ENCODE measurements around the gene ARHGAP4. TPM values are rescaled to one million over a fixed set of nuclear protein-coding genes. Genes with fewer than 3 reads are reported as not detected.

ARHGAP4 gene
- total and polyA plus RNA-seq, 8 donors: 21.9 to 96.2 (median 26.3) TPM

- DNase-seq (peak; percentile 87 to 92 (median 90)), ATAC-seq (peak; percentile 64)
- Histone ChIP-seq H3K4me3 (peak within 1 kb of the TSS; percentile 72 to 88), H3K27ac (peak within 1 kb of the TSS; percentile 98 to 99), H3K27me3 (no peaks in the 10 kb centered on the region), H3K4me1 (peaks cover 11 to 39% of the 10 kb centered on the region in 2 donors), H3K9me3 (no peaks in the 10 kb centered on the region), H3K36me3 (no peaks in the 10 kb centered on the region)
- intact Hi-C loops (cut with DNase I): no loop called here
- TF ChIP-seq CTCF (IDR thresholded peaks at IDR 0.05): no peak
Measured at GRCh38 chrX:153972368-153973126, 46.5 kb upstream of the ARHGAP4 start, which contains the start of gene TMEM187. TSS of gene TMEM187 (plus strand) at chrX:153972754. CDS start at chrX:153982063, 9,309 bp downstream.

GRCh38 chrX:153971450-153972367, 45.6 kb upstream of the ARHGAP4 start, which contains the start of gene HCFC1:
TSS of gene HCFC1 (minus strand) at chrX:153971818. CDS start at chrX:153970840, 978 bp downstream.
- no peak for TF ChIP-seq CTCF (IDR thresholded peaks at IDR 0.05)
- peak; percentile 73 for ATAC-seq
- no peaks in the 10 kb centered on the region for H3K9me3 ChIP-seq
- H3K36me3 ChIP-seq: no peaks in the 10 kb centered on the region
- intact Hi-C loops (cut with DNase I): no loop called here
- peak; percentile 93 to 96 (median 94) for DNase-seq
- peak within 1 kb of the TSS; percentile 72 to 88 for H3K4me3 ChIP-seq
- no peaks in the 10 kb centered on the region for H3K27me3 ChIP-seq
- H3K4me1 ChIP-seq: peaks cover 12 to 48% of the 10 kb centered on the region in 2 donors
- H3K27ac ChIP-seq: peak within 1 kb of the TSS; percentile 98 to 99

GRCh38 chrX:153971124-153971449, 45.0 kb upstream of the ARHGAP4 start:
- H3K4me1 ChIP-seq: peaks cover 12 to 54% of the 10 kb centered on the region in 2 donors
- no peaks in the 10 kb centered on the region for H3K27me3 ChIP-seq
- peak; percentile 81 for ATAC-seq
- peak overlapping the region; percentile 98 to 99 for H3K27ac ChIP-seq
- peak; percentile 87 to 95 (median 91) for DNase-seq
- no peak for TF ChIP-seq CTCF (IDR thresholded peaks at IDR 0.05)
- no peaks in the 10 kb centered on the region for H3K9me3 ChIP-seq
- H3K36me3 ChIP-seq: no peaks in the 10 kb centered on the region
- intact Hi-C loops (cut with DNase I): no loop called here
- peak overlapping the region; percentile 72 to 88 for H3K4me3 ChIP-seq

GRCh38 chrX:153970357-153971123, 44.5 kb upstream of the ARHGAP4 start:
- TF ChIP-seq CTCF (IDR thresholded peaks at IDR 0.05): no peak
- H3K4me3 ChIP-seq: peak overlapping the region; percentile 72 to 88
- peak in 3 of 4 donors; percentile 52 to 73 (median 58) for DNase-seq
- peak overlapping the region; percentile 98 to 99 for H3K27ac ChIP-seq
- no peaks in the 10 kb centered on the region for H3K9me3 ChIP-seq
- no peaks in the 10 kb centered on the region for H3K27me3 ChIP-seq
- intact Hi-C loops (cut with DNase I): no loop called here
- ATAC-seq: peak; percentile 27
- peaks cover 12 to 59% of the 10 kb centered on the region in 2 donors for H3K4me1 ChIP-seq
- H3K36me3 ChIP-seq: no peaks in the 10 kb centered on the region

Data from left lung (tissue), 10 donors.